ENCODE results near the gene FOXL3.
A peak's percentile ranks its signal among the peaks of the same experiment; 100 is the strongest.

FOXL3 gene

DNA sequence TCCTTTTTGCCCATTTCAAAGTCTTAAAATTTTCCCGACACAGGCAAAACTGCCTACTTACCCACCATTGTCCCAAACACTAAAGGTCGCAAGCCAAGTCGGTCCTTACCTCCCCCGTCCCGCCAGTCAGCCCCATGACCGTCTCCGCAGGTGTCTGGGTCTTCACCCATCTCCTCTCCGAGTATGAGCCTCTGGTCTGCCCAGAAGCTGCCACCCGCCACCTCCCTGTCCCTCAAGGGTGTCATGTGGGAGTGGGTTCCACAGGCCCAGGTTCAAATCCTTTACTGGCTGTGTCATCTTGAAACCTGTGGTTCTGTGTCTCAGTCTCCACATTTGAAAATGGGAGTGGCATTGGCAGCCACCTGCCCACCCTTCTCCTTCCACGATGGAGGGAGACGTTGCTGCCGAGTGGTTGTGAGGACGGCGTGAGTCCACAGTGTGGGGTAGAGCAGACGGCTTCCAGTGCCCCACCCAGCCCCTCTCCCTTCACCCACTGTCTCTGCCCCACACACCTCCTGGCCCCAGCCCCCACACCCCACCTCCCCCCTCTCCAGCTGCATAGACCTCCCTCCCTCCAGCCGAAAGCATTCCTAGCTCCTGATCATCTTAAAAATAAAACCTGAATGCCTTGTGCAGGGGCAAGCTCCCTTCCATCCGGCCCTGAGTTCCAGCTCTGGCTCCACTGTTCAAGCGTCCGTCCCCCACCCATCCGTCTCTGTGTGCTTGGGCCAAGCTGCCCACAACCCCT is 35.3 kb downstream of the FOXL3 start:
- POLR2A ChIA-PET, result no interaction called here
- CTCF ChIA-PET, result interaction anchor here (0.6 to 0.7 kb wide), 2 partner anchors 8 to 316 kb away, joined by 3 read pairs; no protein-coding TSS in a partner anchor
- peaks cover 5% of the 10 kb centered on the region; the same call in 1 of the 2 replicates for H3K4me1 ChIP-seq (ENCODE audit: control insufficient read depth, insufficient read depth, low read length)
- H3K36me3 ChIP-seq (ENCODE audit: control insufficient read depth in 2 of 2, insufficient read depth in 1 of 2, low read length in 2 of 2), result no peaks in the 10 kb centered on the region
- TF ChIP-seq, protein P1, sequence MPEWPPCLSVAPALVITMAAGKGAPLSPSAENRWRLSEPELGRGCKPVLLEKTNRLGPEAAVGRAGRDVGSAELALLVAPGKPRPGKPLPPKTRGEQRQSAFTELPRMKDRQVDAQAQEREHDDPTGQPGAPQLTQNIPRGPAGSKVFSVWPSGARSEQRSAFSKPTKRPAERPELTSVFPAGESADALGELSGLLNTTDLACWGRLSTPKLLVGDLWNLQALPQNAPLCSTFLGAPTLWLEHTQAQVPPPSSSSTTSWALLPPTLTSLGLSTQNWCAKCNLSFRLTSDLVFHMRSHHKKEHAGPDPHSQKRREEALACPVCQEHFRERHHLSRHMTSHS (tag by site-specific recombination; IDR thresholded peaks at IDR 0.05), result no peak
- TF ChIP-seq, protein P2, sequence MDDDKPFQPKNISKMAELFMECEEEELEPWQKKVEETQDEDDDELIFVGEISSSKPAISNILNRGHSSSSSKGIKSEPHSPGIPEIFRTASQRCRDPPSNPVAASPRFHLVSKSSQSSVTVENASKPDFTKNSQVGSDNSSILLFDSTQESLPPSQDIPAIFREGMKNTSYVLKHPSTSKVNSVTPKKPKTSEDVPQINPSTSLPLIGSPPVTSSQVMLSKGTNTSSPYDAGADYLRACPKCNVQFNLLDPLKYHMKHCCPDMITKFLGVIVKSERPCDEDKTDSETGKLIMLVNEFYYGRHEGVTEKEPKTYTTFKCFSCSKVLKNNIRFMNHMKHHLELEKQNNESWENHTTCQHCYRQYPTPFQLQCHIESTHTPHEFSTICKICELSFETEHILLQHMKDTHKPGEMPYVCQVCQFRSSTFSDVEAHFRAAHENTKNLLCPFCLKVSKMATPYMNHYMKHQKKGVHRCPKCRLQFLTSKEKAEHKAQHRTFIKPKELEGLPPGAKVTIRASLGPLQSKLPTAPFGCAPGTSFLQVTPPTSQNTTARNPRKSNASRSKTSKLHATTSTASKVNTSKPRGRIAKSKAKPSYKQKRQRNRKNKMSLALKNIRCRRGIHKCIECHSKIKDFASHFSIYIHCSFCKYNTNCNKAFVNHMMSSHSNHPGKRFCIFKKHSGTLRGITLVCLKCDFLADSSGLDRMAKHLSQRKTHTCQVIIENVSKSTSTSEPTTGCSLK (tag by site-specific recombination; IDR thresholded peaks at IDR 0.05), result no peak
- TF ChIP-seq ZNF2 (tag by site-specific recombination; IDR thresholded peaks at IDR 0.05), result no peak
- TF ChIP-seq, protein P3, sequence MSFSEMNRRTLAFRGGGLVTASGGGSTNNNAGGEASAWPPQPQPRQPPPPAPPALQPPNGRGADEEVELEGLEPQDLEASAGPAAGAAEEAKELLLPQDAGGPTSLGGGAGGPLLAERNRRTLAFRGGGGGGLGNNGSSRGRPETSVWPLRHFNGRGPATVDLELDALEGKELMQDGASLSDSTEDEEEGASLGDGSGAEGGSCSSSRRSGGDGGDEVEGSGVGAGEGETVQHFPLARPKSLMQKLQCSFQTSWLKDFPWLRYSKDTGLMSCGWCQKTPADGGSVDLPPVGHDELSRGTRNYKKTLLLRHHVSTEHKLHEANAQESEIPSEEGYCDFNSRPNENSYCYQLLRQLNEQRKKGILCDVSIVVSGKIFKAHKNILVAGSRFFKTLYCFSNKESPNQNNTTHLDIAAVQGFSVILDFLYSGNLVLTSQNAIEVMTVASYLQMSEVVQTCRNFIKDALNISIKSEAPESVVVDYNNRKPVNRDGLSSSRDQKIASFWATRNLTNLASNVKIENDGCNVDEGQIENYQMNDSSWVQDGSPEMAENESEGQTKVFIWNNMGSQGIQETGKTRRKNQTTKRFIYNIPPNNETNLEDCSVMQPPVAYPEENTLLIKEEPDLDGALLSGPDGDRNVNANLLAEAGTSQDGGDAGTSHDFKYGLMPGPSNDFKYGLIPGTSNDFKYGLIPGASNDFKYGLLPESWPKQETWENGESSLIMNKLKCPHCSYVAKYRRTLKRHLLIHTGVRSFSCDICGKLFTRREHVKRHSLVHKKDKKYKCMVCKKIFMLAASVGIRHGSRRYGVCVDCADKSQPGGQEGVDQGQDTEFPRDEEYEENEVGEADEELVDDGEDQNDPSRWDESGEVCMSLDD (tag by site-specific recombination; IDR thresholded peaks at IDR 0.05), result no peak
- TF ChIP-seq ZNF10 (tag by site-specific recombination; IDR thresholded peaks at IDR 0.05), result no peak
- TF ChIP-seq, protein P4, sequence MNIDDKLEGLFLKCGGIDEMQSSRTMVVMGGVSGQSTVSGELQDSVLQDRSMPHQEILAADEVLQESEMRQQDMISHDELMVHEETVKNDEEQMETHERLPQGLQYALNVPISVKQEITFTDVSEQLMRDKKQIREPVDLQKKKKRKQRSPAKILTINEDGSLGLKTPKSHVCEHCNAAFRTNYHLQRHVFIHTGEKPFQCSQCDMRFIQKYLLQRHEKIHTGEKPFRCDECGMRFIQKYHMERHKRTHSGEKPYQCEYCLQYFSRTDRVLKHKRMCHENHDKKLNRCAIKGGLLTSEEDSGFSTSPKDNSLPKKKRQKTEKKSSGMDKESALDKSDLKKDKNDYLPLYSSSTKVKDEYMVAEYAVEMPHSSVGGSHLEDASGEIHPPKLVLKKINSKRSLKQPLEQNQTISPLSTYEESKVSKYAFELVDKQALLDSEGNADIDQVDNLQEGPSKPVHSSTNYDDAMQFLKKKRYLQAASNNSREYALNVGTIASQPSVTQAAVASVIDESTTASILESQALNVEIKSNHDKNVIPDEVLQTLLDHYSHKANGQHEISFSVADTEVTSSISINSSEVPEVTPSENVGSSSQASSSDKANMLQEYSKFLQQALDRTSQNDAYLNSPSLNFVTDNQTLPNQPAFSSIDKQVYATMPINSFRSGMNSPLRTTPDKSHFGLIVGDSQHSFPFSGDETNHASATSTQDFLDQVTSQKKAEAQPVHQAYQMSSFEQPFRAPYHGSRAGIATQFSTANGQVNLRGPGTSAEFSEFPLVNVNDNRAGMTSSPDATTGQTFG (tag by site-specific recombination; IDR thresholded peaks at IDR 0.05; ENCODE audit: borderline replicate concordance), result no peak
- no peak for TF ChIP-seq BCL11A (tag by site-specific recombination; IDR thresholded peaks at IDR 0.05; ENCODE audit: low read depth)
- no peak for TF ChIP-seq ZNF292 (tag by site-specific recombination; IDR thresholded peaks at IDR 0.05; ENCODE audit: borderline replicate concordance, low read depth)
- TF ChIP-seq ZNF76 (tag by site-specific recombination; IDR thresholded peaks at IDR 0.05; ENCODE audit: borderline replicate concordance, low read depth), result no peak
- no peak for TF ChIP-seq ZNF112 (tag by site-specific recombination; IDR thresholded peaks at IDR 0.05)
- no peak for TF ChIP-seq MYNN (tag by site-specific recombination; IDR thresholded peaks at IDR 0.05; ENCODE audit: borderline replicate concordance)
- TF ChIP-seq ZNF521 (tag by site-specific recombination; IDR thresholded peaks at IDR 0.05), result no peak
- no peak overlapping the region for H3K27ac ChIP-seq (ENCODE audit: extremely low read depth, low read depth, low read length)
- H3K4me3 ChIP-seq (ENCODE audit: low read depth, low read length), result no peak overlapping the region
- H3K9me3 ChIP-seq (ENCODE audit: control insufficient read depth, insufficient read depth, low read depth, low read length), result no peaks in the 10 kb centered on the region

DNA sequence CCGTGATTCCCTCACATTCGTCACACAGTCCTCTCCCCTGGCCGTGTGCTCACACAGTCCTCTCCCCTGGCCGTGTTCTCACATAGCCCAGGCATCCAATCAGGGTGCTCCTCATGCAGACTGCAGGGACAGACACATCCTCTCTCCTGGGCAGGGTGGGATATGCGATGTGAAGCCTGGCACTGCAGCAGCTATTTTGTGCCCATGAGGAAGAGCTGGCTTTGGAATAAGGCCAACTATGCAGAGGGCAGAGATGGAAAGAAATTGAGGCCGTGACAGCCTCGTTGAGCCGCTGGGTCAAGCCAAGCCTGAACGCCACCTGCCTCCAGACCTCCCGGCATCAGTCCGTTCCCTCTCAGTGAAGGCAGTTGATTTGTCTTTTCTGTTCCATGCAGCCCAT is 35.8 kb downstream of the FOXL3 start:
- Histone ChIP-seq H3K4me3 (ENCODE audit: low read depth, low read length) (no peak overlapping the region), H3K27ac (ENCODE audit: extremely low read depth, low read depth, low read length) (no peak overlapping the region), H3K4me1 (ENCODE audit: control insufficient read depth, insufficient read depth, low read length) (peaks cover 4% of the 10 kb centered on the region; the same call in 1 of the 2 replicates), H3K36me3 (ENCODE audit: control insufficient read depth in 2 of 2, insufficient read depth in 1 of 2, low read length in 2 of 2) (no peaks in the 10 kb centered on the region), H3K9me3 (ENCODE audit: control insufficient read depth, insufficient read depth, low read depth, low read length) (no peaks in the 10 kb centered on the region)
- CTCF ChIA-PET, result interaction anchor here (0.6 to 0.7 kb wide), 2 partner anchors 9 to 316 kb away, joined by 3 read pairs; no protein-coding TSS in a partner anchor
- POLR2A ChIA-PET, result no interaction called here
- TF ChIP-seq, protein P5, sequence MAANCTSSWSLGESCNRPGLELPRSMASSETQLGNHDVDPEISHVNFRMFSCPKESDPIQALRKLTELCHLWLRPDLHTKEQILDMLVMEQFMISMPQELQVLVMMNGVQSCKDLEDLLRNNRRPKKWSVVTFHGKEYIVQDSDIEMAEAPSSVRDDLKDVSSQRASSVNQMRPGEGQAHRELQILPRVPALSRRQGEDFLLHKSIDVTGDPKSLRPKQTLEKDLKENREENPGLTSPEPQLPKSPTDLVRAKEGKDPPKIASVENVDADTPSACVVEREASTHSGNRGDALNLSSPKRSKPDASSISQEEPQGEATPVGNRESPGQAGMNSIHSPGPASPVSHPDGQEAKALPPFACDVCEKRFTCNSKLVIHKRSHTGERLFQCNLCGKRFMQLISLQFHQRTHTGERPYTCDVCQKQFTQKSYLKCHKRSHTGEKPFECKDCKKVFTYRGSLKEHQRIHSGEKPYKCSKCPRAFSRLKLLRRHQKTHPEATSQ (tag by site-specific recombination; IDR thresholded peaks at IDR 0.05), result 0 out of 2 replicates have a peak, but pooled peaks have one; percentile 36
- TF ChIP-seq ZNF114 (tag by site-specific recombination; IDR thresholded peaks at IDR 0.05), result no peak
- TF ChIP-seq, protein P6, sequence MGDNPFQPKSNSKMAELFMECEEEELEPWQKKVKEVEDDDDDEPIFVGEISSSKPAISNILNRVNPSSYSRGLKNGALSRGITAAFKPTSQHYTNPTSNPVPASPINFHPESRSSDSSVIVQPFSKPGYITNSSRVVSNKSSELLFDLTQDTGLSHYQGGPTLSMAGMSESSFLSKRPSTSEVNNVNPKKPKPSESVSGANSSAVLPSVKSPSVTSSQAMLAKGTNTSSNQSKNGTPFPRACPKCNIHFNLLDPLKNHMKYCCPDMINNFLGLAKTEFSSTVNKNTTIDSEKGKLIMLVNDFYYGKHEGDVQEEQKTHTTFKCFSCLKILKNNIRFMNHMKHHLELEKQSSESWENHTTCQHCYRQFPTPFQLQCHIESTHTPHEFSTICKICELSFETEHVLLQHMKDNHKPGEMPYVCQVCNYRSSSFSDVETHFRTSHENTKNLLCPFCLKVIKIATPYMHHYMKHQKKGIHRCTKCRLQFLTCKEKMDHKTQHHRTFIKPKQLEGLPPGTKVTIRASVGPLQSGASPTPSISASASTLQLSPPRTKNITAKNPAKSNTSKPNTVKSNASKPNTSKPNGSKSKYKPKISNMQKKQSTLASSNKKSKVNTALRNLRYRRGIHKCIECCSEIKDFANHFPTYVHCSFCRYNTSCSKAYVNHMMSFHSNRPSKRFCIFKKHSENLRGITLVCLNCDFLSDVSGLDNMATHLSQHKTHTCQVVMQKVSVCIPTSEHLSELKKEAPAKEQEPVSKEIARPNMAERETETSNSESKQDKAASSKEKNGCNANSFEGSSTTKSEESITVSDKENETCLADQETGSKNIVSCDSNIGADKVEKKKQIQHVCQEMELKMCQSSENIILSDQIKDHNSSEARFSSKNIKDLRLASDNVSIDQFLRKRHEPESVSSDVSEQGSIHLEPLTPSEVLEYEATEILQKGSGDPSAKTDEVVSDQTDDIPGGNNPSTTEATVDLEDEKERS (tag by site-specific recombination; IDR thresholded peaks at IDR 0.05), result peak; percentile 100
- peak; percentile 71 for TF ChIP-seq SETDB1 (IDR thresholded peaks at IDR 0.05; ENCODE audit: insufficient read length, low read length)
- no peak for TF ChIP-seq FEZF1 (tag by site-specific recombination; IDR thresholded peaks at IDR 0.05)
- TF ChIP-seq KLF8 (tag by site-specific recombination; IDR thresholded peaks at IDR 0.05), result peak; percentile 57; the same call in 1 of the 2 replicates
